HG03064 (cell line): ENCODE data around the gene JOSD1.

Experiments
- ATAC-seq: cut with Tn5 transposase; IDR thresholded peaks from one replicate; pipeline ENCODE4 v1.9.1; 2021; ENCODE audit warnings: low read depth; ENCODE audit not compliant: unreplicated experiment

JOSD1 gene

GRCh38 chr22:38715852-38716251 lies 15.1 kb upstream of the JOSD1 start:
- ATAC-seq, result no peak

- no peak for ATAC-seq
Measured at GRCh38 chr22:38715176-38715764, 14.5 kb upstream of the JOSD1 start.

DNA sequence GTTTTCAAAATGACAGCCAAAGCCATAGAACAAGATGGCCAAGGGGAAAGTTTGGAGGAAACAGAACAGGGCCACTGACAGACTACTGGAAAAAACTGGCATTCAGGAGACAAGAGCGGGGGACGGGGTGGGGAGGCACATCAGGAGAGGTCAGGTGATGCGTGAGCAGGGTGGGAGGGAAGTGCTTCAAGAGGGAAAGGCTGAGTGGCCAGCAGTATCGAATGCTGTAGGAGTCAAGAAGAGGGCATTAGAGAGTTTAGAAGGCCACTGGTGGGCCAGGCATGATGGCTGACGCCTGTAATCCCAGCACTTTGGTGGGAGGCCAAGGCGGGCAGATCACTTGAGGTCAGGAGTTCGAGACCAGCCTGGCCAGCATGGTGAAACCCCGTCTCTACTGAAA lies 13.2 kb upstream of the JOSD1 start:
- ATAC-seq, result no peak

GRCh38 chr22:38712486-38713207 lies 11.9 kb upstream of the JOSD1 start:
- no peak for ATAC-seq

DNA sequence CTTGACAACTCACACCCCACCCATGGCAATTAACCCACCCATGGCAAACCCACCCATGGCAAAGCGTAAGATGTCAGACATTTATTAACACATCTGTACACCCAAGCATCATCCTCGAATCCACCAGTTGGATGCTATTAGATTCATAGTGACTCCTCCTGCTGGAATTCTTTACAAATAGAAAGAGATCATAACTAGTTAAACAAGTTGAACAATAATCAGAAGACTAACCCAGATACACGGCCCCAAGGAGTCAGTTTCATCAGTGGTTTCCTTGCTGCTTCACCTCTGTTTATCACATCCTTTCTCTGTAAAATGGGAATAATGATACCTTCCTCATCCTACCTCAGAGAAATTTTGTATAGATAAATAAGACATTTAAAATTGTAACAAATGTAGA lies 10.1 kb upstream of the JOSD1 start:
- no peak for ATAC-seq

GRCh38 chr22:38710351-38710750 lies 9.6 kb upstream of the JOSD1 start:
- ATAC-seq, result no peak

GRCh38 chr22:38709306-38709705 lies 8.6 kb upstream of the JOSD1 start:
- ATAC-seq, result no peak

GRCh38 chr22:38707984-38708383 lies 7.2 kb upstream of the JOSD1 start:
- no peak for ATAC-seq

DNA sequence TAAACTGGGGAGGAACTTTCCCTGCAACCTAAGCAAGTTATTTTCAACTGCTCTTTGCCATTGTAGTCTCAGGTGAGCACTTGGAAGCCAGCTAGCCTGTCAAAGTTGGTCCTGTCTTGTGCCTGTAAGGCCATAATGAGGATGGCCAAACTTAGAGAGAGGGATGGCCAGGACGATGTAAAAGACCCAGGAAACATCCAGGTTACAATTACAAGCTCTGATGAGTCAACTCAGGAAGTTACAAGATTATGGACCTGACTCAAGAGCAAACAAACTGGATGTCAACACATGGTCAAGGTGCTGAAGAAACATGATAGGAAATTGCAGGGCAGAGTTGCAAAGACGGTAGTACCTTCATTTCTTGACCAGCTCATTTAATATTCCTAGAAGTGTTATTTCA lies 6.6 kb upstream of the JOSD1 start:
- ATAC-seq, result no peak

DNA sequence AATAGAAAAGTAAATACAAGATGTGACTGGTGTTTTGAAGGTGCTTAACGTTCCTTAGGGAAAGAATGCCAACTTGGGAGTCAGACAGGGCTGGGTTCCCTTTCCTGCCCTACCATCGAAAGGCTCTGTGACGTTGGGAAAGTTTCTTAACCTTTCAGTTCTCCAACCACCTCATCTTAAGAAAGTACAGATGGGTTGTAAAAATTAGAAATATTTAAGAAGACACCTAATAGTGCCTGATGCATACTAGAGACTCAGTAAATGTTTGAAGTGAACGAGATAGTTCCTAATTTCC lies 6.1 kb upstream of the JOSD1 start:
- no peak for ATAC-seq

DNA sequence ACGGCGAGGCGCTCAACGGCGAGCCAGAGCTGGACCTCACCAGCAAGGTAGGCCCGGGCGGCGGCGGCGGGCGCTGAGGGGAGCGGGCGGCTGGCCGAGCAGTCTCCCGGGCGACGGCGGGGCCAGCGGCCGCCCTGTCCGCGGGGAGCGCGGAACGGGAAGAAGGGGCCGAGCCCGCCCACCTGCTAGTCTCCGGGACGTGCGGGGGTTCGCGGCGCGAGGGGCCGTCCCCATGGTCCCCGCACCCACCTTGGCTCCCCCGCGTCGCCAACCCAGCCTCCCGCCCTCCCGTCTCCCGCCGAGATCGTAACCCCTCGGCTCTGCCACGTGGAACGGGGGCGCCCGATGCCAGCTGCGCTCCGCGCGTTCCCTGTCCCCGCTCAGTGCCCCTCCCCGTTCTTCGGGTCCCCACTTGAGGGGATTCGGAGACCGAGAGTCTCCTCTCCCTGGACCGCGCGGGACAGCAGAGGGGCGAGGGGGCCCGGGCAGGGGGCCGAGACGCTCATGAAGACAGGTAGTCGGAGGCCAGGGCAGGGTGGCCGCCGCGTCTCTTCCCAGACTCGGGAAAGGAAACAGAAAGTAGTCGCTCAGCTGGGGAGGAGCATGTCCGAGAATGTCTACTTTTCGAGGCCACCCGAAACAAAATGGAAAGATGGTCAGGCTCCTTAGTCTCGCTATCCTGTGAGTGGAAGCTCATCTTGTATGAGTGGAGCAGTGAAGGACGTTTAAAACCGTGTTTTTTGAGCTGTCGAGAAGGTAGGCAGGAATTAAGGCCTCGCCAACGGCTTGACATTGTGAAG lies 5.6 kb upstream of the JOSD1 start:
- no peak for ATAC-seq

DNA sequence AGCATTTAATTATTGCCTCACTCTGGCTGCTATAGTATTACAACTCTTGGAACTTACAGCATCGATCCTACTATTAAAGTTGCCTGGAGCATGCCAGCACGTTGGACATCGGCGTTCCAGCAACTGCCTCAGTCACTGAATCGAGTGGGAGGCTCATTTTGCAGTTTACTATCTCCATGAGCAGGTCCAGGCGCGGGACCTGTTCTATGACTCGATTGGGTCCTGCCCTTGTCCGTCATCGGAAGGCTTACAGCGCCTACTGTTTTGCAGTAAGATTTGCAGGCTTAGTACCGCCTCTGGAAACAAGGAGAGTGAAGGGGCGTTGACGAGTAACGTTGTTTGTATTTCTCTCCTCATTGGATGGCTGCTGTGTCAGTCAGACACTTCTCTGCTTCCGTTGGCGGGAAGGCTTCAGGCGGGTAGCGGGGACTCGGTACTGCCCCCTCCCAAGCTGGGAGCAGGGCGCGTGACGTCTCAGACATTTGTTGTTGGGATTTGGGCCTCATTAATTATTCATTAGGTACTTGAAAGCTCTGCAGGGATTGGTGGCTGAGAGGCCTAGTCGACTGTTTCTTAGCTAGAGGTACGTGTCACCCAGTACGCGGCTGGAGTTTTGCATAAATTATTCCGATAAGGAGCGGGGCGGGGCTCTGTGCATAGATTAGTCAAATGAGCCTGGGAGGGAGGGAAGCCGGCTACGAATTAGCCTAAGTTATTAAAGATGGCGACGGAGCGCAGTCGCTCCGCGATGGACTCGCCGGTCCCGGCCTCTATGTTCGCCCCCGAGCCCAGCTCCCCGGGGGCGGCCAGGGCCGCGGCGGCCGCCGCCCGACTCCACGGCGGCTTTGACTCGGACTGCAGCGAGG lies 4.7 kb upstream of the JOSD1 start, which contains the start of gene GTPBP1:
Gene GTPBP1 (plus strand): TSS at position 710 of the 866 bp plus-strand sequence. CDS start 12 bp downstream, at position 722.
- ATAC-seq, result peak; percentile 69

DNA sequence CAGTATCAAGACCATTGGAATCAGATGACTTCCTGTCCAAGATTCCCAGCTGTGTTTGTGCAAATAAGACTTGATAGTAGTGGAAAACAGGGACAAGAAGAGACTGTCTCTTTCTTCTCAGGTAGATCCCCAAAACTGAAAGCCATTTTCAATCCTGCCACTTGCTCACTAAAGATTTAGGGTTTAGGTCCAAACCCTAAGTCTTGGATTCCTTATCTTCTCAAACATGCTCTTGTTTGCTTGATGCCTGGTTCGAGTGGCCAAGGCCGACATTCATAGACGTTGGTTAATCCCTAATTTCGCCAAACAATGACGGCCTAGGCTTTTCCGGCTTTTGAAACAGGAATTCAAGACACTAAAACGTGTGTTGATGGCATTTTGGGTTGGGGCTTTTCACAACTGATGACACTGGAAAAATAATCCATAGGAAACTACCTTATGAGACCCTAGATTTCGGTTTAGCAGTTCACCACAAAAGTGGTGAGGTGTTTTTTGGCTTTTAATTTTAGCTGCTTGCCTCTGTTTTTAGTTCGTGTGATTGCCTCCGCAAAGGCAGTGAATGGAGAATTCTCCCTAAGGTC lies 4.0 kb upstream of the JOSD1 start:
- no peak for ATAC-seq

- ATAC-seq, result peak; percentile 15
Measured at GRCh38 chr22:38700270-38700788, 414 bp downstream of the JOSD1 start.

- no peak for ATAC-seq
Measured at GRCh38 chr22:38699784-38700183, 959 bp downstream of the JOSD1 start.

DNA sequence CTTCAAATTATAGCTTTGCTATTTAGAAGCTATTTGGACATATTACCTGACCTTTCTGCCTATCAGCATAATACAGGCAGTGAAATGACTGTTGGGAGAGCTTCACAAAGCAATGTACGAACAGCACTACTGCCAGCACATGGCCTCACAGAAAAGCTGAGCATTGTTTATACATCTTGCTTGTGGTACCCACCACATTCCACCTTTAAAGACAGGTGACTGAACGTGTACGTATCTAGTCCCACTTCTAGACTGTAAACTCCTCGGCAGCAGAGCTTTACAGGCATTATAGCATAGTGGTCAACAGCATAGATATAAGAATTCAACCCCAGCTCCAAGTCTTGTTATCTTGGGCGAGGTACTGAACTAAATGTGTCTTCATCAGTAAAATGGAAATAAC lies 1.6 kb downstream of the JOSD1 start:
- ATAC-seq, result no peak

GRCh38 chr22:38698407-38699094 lies 2.2 kb downstream of the JOSD1 start:
- no peak for ATAC-seq

DNA sequence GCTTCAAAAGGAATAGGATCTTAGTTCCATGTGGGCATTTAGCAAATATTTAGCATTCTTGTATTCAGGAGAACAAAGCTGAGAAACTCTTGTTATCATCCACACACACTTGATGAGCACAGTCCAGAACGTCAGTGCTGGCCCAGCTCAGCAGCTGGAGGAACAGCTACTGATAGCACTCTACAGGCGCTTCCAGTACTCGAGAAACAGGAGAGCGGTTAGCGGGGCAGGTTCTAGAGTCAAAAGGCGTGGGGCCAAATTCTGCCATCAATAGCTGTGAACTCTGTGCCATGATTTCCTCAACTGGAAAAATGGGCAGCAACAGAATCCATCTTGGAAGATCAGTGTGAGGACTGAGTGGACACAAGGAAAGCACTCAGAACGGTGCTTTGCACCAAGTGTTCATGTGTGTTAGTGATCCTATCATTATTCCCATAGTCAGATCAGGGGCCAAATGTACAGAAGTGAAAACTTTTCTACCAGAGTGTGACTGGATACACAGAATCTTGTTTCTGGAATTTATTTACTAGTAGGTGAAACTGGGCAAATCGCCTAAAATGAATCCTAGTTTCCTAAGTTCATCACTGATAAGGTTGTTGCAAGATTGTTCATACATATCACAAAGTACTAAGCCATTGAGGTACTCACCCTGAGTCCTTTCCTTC lies 3.2 kb downstream of the JOSD1 start:
- no peak for ATAC-seq
